ENCODE results near the gene TTC8.

GRCh38 chr14:88825503-88825902 is 1.1 kb downstream of the TTC8 start:
- TF ChIP-seq CTCF (IDR thresholded peaks at IDR 0.05) (no peak), EP300 (IDR thresholded peaks at IDR 0.05) (no peak)
